HepG2 (cell line): Measurements from ENCODE around the gene FOXI3. TPM values are rescaled to one million over a fixed set of nuclear protein-coding genes. Genes with fewer than 3 reads are reported as not detected.
A peak's percentile ranks its signal among the peaks of the same experiment; 100 is the strongest.

Source experiments
- ATAC-seq: fragments of 200-7000 bp; cut with Tn5 transposase; 3 replicates; pipeline ENCODE4 v1.9.1; 2020; ENCODE audit warnings: mild to moderate bottlenecking, moderate library complexity
- BruUV-seq: library from RNA; stranded (reverse); fragments of 400-500 nt; replicated peaks from 2 replicates; lab custom pipeline; 2021; lab: Mats Ljungman, UMichigan
- CTCF ChIA-PET: fragments of 300-600 bp; formaldehyde crosslinking; extraction: SDS; loops from one replicate; lab custom pipeline; 2021; ENCODE audit warnings: low total read pairs, inconsistent platforms, low intra/inter-chr PET ratio; lab: Yijun Ruan, JAX
- POLR2A ChIA-PET: fragments of 350-600 bp; sonication (Branson Sonifier 250); formaldehyde crosslinking; loops from one replicate; lab custom pipeline; 2020; ENCODE audit warnings: antibody characterized with exemption, inconsistent platforms; lab: Yijun Ruan, JAX
- DNase-seq: peaks from one replicate; pipeline ENCODE4 v3.0.0-alpha.2; 2015; ENCODE audit warnings: low spot score
- FAIRE-seq: peaks from 3 replicates; lab custom pipeline; 2011; peaks lifted over from hg19 to GRCh38; lab: Jason Lieb, UNC
- H2AFZ ChIP-seq: one replicate; pipeline ENCODE4 v1.6.1; 2011; ENCODE audit warnings: low read length, inconsistent platforms
- H3K27ac ChIP-seq: fragments of 300-600 bp; 3 replicates; pipeline ENCODE4 v1.8.0; 2011; ENCODE audit warnings: mixed run types, mild to moderate bottlenecking, mixed read lengths, low read length, inconsistent platforms; ENCODE audit not compliant: insufficient read depth; ENCODE audit errors: extremely low read length
- H3K27me3 ChIP-seq, 2 experiments: fragments of 200-600 bp in 1 of 2; 2 replicates in 1 of 2; 3 replicates in 1 of 2; pipeline versions ENCODE4 v1.6.0 to v1.8.0; 2011; ENCODE audit warnings: low read length in 2 of 2, mild to moderate bottlenecking in 2 of 2, moderate library complexity in 2 of 2, inconsistent platforms in 1 of 2; ENCODE audit not compliant: insufficient read depth in 2 of 2, control insufficient read depth in 1 of 2
- H3K36me3 ChIP-seq, 2 experiments: fragments of 200-600 bp in 1 of 2; replicated peaks in 1 of 2; 2 replicates in 1 of 2; 3 replicates in 1 of 2; pipeline versions ENCODE4 v1.5.1 to v1.8.0; 2011; ENCODE audit warnings: low read length in 2 of 2, inconsistent platforms in 1 of 2; ENCODE audit not compliant: insufficient read depth in 2 of 2, control insufficient read depth in 1 of 2
- H3K4me1 ChIP-seq: 2 replicates; pipeline ENCODE4 v1.5.1; 2012; ENCODE audit warnings: low read length, inconsistent platforms; ENCODE audit not compliant: insufficient read depth
- H3K4me2 ChIP-seq: 2 replicates; pipeline ENCODE4 v1.6.0; 2011; ENCODE audit warnings: low read depth, low read length, inconsistent platforms
- H3K4me3 ChIP-seq, 3 experiments: fragments of 200-600 bp in 1 of 3; sonication (generic), shearing (Covaris generic) in 1 of 3; replicated peaks in 1 of 3; 2 replicates each; pipeline ENCODE4 v1.5.1; 2011 to 2016; ENCODE audit warnings: low read length in 3 of 3, inconsistent platforms in 2 of 3, low read depth in 2 of 3, mild to moderate bottlenecking in 2 of 3, control low read depth in 1 of 3, mixed read lengths in 1 of 3; ENCODE audit not compliant: insufficient read depth in 1 of 3
- H3K79me2 ChIP-seq: one replicate; pipeline ENCODE4 v1.6.1; 2011; ENCODE audit warnings: low read length, inconsistent platforms; ENCODE audit not compliant: insufficient read depth
- H3K9ac ChIP-seq: 2 replicates; pipeline ENCODE4 v1.6.0; 2011; ENCODE audit warnings: mild to moderate bottlenecking, low read depth, low read length, inconsistent platforms; ENCODE audit not compliant: insufficient read depth
- H3K9me3 ChIP-seq: 2 replicates; pipeline ENCODE4 v1.5.1; 2012; ENCODE audit warnings: mild to moderate bottlenecking, low read length
- H4K20me1 ChIP-seq: 2 replicates; pipeline ENCODE4 v1.6.0; 2011; ENCODE audit warnings: inconsistent platforms, mild to moderate bottlenecking, low read length, moderate library complexity; ENCODE audit not compliant: insufficient read depth
- ATF7 ChIP-seq, 2 experiments: fragments of 450-650 bp in 1 of 2; sonication (generic) in 1 of 2; formaldehyde crosslinking in 1 of 2; IDR thresholded peaks; 2 replicates each; pipeline versions ENCODE4 v1.4.0 to v1.6.1; 2016 to 2020; ENCODE audit warnings: antibody characterized with exemption in 1 of 2, mild to moderate bottlenecking in 1 of 2, missing genetic modification reagents in 1 of 2
- CREB1 ChIP-seq, 2 experiments: fragments of 450-650 bp in 1 of 2; IDR thresholded peaks; 2 replicates each; pipeline ENCODE4 v1.6.1; 2016 to 2017; ENCODE audit warnings: control low read depth in 1 of 2, mild to moderate bottlenecking in 1 of 2, missing compliant biosample characterization in 1 of 2, missing genetic modification characterization in 1 of 2
- FOXO1 ChIP-seq: sonication (generic); formaldehyde crosslinking; IDR thresholded peaks from 2 replicates; pipeline ENCODE4 v1.4.0; 2020; ENCODE audit warnings: missing genetic modification reagents
- MAFK ChIP-seq, 2 experiments: IDR thresholded peaks in 1 of 2; conservative IDR thresholded peaks in 1 of 2; 2 replicates each; pipeline ENCODE4 v1.6.1; 2011; ENCODE audit warnings: improper control_type of control experiment in 2 of 2, low read length in 2 of 2
- MATR3 ChIP-seq: sonication (generic); formaldehyde crosslinking; IDR thresholded peaks from 2 replicates; pipeline ENCODE4 v1.4.0; 2020; ENCODE audit warnings: missing genetic modification reagents
- TGIF2 ChIP-seq: IDR thresholded peaks from 2 replicates; pipeline ENCODE4 v1.6.1; 2016; ENCODE audit warnings: control low read depth, missing compliant biosample characterization
- TOE1 ChIP-seq: sonication (generic); formaldehyde crosslinking; IDR thresholded peaks from 2 replicates; pipeline ENCODE4 v1.4.0; 2020; ENCODE audit warnings: mild to moderate bottlenecking, missing genetic modification reagents
- ZNF337 ChIP-seq: sonication (generic); formaldehyde crosslinking; IDR thresholded peaks from 2 replicates; pipeline ENCODE4 v1.5.1; 2020; ENCODE audit warnings: missing genetic modification reagents, low read depth, mild to moderate bottlenecking, borderline replicate concordance
- ZNF564 ChIP-seq: sonication (generic); formaldehyde crosslinking; IDR thresholded peaks from 2 replicates; pipeline ENCODE4 v1.8.1; 2023; ENCODE audit warnings: mild to moderate bottlenecking, missing genetic modification reagents
- ZNF670 ChIP-seq: sonication (generic); formaldehyde crosslinking; IDR thresholded peaks from 2 replicates; pipeline ENCODE4 v1.8.0; 2022; ENCODE audit warnings: mild to moderate bottlenecking, missing genetic modification reagents, borderline replicate concordance
- ZNF790 ChIP-seq: sonication (generic); formaldehyde crosslinking; IDR thresholded peaks from 2 replicates; pipeline ENCODE4 v1.8.0; 2022; ENCODE audit warnings: missing genetic modification reagents, mild to moderate bottlenecking, borderline replicate concordance
- ZNF816 ChIP-seq: sonication (generic); formaldehyde crosslinking; IDR thresholded peaks from 2 replicates; pipeline ENCODE4 v1.8.0; 2022; ENCODE audit warnings: missing genetic modification reagents, mild to moderate bottlenecking, borderline replicate concordance
- ZNF841 ChIP-seq: sonication (generic); formaldehyde crosslinking; IDR thresholded peaks from 2 replicates; pipeline ENCODE4 v1.8.1; 2023; ENCODE audit warnings: missing genetic modification reagents, borderline replicate concordance
- WGBS: methylation state at CpG from one replicate; pipeline ENCODE4 v1.1.6; 2017; ENCODE audit warnings: low lambda C conversion rate; 5-methylcytosine and 5-hydroxymethylcytosine counted together
- in situ Hi-C: cut with HindIII; loops from 2 replicates; pipeline ENCODE4 v1.10.0; 2017; ENCODE audit warnings: low pct_unique_long_range_greater_than_20kb; ENCODE audit not compliant: extremely low pct_ligation_motif_present
- intact Hi-C: fragments of 100-400 bp; cut with micrococcal nuclease; formaldehyde crosslinking; loops from one replicate; pipeline ENCODE4 v1.10.0; 2022; ENCODE audit not compliant: unreplicated experiment
- polyA plus RNA-seq, 8 experiments: library from polyadenylated mRNA; depleted of rRNA in 3 of 8; stranded (reverse) in 7 of 8; unstranded in 1 of 8; fragments of >200 nt; fragmentation: Illumina TruSeq in 4 of 8; extraction: Trizol in 4 of 8; gene quantifications; 2 replicates each; pipeline versions ENCODE4 v1.2.1 to v1.2.3, GENCODE V29; 2011 to 2016; ENCODE audit warnings: low read depth in 4 of 8, missing spikeins in 1 of 8, mixed read lengths in 1 of 8; ENCODE audit not compliant: insufficient read depth in 1 of 8
- total RNA-seq, 5 experiments: library from RNA; depleted of rRNA; stranded (reverse); fragments of >200 nt; fragmentation: Illumina TruSeq; extraction: Trizol; gene quantifications; 2 replicates each; pipeline ENCODE4 v1.2.3, GENCODE V29; 2016; ENCODE audit warnings: low read depth in 1 of 5
- TF ChIP-seq, protein P1 (sequence below): sonication (generic); formaldehyde crosslinking; IDR thresholded peaks from 2 replicates; pipeline ENCODE4 v1.5.0; 2020; ENCODE audit warnings: mild to moderate bottlenecking, missing genetic modification reagents

The FOXI3 gene
- total and polyA plus RNA-seq, 2 of the 13 experiments (the other 11 are each of a cell fraction or from before 2014, with no cell fraction given): not detected

DNA sequence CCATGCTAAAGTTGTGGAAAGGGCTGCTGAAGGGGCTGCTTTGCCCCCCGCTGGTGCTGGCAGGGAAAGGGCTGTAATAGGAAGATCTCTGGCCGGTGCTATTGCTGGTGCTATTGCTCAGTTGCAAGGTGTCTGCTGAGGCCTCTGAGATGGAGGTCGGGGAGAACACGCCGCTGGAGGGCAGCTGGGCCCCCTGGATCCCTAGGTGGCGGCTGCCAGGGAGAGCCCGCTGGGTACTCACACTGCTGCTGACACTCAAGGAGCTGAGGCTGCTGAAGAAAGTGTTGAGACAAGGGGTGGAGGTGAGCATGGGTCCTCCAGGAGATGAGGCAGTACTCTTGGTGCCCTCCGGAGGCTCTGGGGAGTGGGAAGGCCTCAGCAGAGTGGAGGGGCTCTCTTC is 4.2 kb downstream of the FOXI3 start (continued):
- TF ChIP-seq ZNF564 (CRISPR knock-in tag): no peak
- TF ChIP-seq ZNF337 (CRISPR knock-in tag): no peak
- no peak for TF ChIP-seq MAFK (conservative IDR thresholded peaks at IDR 0.05 in 1 of 2, IDR thresholded peaks at IDR 0.05 in 1 of 2; ENCODE audit: low read length in 2 of 2)
- no peak for TF ChIP-seq ZNF841 (CRISPR knock-in tag)
- TF ChIP-seq, protein P1, sequence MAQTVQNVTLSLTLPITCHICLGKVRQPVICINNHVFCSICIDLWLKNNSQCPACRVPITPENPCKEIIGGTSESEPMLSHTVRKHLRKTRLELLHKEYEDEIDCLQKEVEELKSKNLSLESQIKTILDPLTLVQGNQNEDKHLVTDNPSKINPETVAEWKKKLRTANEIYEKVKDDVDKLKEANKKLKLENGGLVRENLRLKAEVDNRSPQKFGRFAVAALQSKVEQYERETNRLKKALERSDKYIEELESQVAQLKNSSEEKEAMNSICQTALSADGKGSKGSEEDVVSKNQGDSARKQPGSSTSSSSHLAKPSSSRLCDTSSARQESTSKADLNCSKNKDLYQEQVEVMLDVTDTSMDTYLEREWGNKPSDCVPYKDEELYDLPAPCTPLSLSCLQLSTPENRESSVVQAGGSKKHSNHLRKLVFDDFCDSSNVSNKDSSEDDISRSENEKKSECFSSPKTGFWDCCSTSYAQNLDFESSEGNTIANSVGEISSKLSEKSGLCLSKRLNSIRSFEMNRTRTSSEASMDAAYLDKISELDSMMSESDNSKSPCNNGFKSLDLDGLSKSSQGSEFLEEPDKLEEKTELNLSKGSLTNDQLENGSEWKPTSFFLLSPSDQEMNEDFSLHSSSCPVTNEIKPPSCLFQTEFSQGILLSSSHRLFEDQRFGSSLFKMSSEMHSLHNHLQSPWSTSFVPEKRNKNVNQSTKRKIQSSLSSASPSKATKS (CRISPR knock-in tag): no peak
- TF ChIP-seq TOE1 (CRISPR knock-in tag): no peak
- TF ChIP-seq ZNF790 (CRISPR knock-in tag): no peak
- TF ChIP-seq TGIF2 (CRISPR knock-in tag): no peak
- TF ChIP-seq MATR3 (CRISPR knock-in tag): no peak

DNA sequence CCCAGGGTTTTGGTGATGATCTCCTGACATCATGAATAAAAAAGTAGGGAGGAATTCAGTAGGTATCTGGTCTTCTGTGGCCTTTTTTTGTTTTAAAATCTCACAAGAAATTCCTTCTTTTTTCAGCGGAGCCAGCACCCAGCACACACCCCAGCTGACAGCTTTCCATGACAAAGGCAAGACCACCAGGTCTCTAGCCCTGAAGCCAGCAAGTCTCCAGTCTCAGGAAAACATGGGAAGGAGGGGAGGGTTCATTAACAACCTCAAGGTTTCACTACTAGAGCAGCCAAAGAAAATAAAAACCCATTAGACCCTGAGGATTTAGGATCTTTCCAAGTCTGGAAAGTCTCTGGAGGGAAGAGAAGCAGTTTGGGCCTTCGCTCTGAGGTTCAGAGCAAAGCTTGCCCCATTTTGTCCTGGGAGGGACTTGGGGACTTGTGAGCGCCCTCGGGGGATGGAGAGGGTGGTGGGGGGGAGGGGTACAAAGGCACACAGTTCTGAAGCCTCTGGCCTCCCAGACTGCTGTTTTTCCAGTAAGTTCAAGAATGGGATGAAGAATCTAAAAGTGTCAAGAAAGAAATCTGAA is 9.0 kb downstream of the FOXI3 start:
- Histone ChIP-seq H3K9ac (no peak overlapping the region), H2AFZ (no peak overlapping the region), H3K9me3 (no peaks in the 10 kb centered on the region), H3K27me3 (peaks cover 2 to 27% of the 10 kb centered on the region in 2 experiments; a peak in 3 of 5 replicates), H3K36me3 (no peaks in the 10 kb centered on the region), H3K4me3 (no peak overlapping the region), H4K20me1 (no peaks in the 10 kb centered on the region), H3K4me2 (no peak overlapping the region), H3K27ac (no peak overlapping the region), H3K4me1 (no peaks in the 10 kb centered on the region), H3K79me2 (no peaks in the 10 kb centered on the region)
- WGBS: 38% methylated on average over 4 of the region's 4 CpGs
- TF ChIP-seq ZNF670 (CRISPR knock-in tag): no peak
- no peak for TF ChIP-seq ATF7 (IDR thresholded peaks at IDR 0.05)
- TF ChIP-seq ATF7 (CRISPR knock-in tag; IDR thresholded peaks at IDR 0.05): no peak
- TF ChIP-seq ZNF816 (CRISPR knock-in tag): no peak
- TF ChIP-seq FOXO1 (CRISPR knock-in tag): no peak
- TF ChIP-seq CREB1 (IDR thresholded peaks at IDR 0.05): 0 out of 2 replicates have a peak, but pooled peaks have one; percentile 14
- no peak for TF ChIP-seq CREB1 (CRISPR knock-in tag; IDR thresholded peaks at IDR 0.05)
- in situ Hi-C loops: no loop called here
- ChIA-PET CTCF (no interaction called here), POLR2A (no interaction called here)
- intact Hi-C loops: no loop called here
- no peak for DNase-seq
- no peak for ATAC-seq
- BruUV-seq: no TSS peak
- FAIRE-seq: no peak
